ENCODE measurements around the gene QRFP. TPM values are rescaled to one million over a fixed set of nuclear protein-coding genes. Genes with fewer than 3 reads are reported as not detected.

QRFP gene
- total RNA-seq, 2 donors from 2014 or later = not detected

- Mint-ChIP-seq H3K27me3 (peaks cover 51% of the 10 kb centered on the region), H3K4me1 (peaks cover 9% of the 10 kb centered on the region), H3K36me3 (ENCODE audit: low read depth) (peaks cover 2% of the 10 kb centered on the region), H3K27ac (no peak overlapping the region), H3K4me3 (no peak overlapping the region)
- H3K9me3 ChIP-seq (ENCODE audit: control insufficient read depth, low read length, poor library complexity, severe bottlenecking) = no peaks in the 10 kb centered on the region
- ATAC-seq = no peak
- no peak for DNase-seq
These were observed 33.0 kb upstream of the QRFP start for GRCh38 chr9:130929571-130930038.

GRCh38 chr9:130927995-130928900 lies 31.6 kb upstream of the QRFP start:
- H3K4me3 Mint-ChIP-seq = no peak overlapping the region
- H3K4me1 Mint-ChIP-seq = peaks cover 9% of the 10 kb centered on the region
- no peak overlapping the region for H3K27ac Mint-ChIP-seq
- no peaks in the 10 kb centered on the region for H3K9me3 ChIP-seq (ENCODE audit: control insufficient read depth, low read length, poor library complexity, severe bottlenecking)
- H3K27me3 Mint-ChIP-seq = peaks cover 41% of the 10 kb centered on the region
- DNase-seq (no peak), ATAC-seq (no peak)
- H3K36me3 Mint-ChIP-seq (ENCODE audit: low read depth) = peaks cover 2% of the 10 kb centered on the region

- no peaks in the 10 kb centered on the region for H3K9me3 ChIP-seq (ENCODE audit: control insufficient read depth, low read length, poor library complexity, severe bottlenecking)
- Mint-ChIP-seq H3K4me3 (no peak overlapping the region), H3K36me3 (ENCODE audit: low read depth) (no peaks in the 10 kb centered on the region), H3K27ac (no peak overlapping the region), H3K4me1 (peaks cover 5% of the 10 kb centered on the region), H3K27me3 (peaks cover 41% of the 10 kb centered on the region)
- DNase-seq (no peak), ATAC-seq (no peak)
These were observed 30.7 kb upstream of the QRFP start for GRCh38 chr9:130927338-130927737.

GRCh38 chr9:130925050-130925678 lies 28.6 kb upstream of the QRFP start:
- ATAC-seq (no peak), DNase-seq (no peak)
- Mint-ChIP-seq H3K4me1 (peaks cover 2% of the 10 kb centered on the region), H3K27me3 (peaks cover 39% of the 10 kb centered on the region), H3K36me3 (ENCODE audit: low read depth) (no peaks in the 10 kb centered on the region), H3K27ac (no peak overlapping the region), H3K4me3 (no peak overlapping the region)
- H3K9me3 ChIP-seq (ENCODE audit: control insufficient read depth, low read length, poor library complexity, severe bottlenecking) = no peaks in the 10 kb centered on the region

- ATAC-seq = no peak
- Mint-ChIP-seq H3K4me1 (no peaks in the 10 kb centered on the region), H3K4me3 (no peak overlapping the region), H3K27me3 (peaks cover 34% of the 10 kb centered on the region), H3K36me3 (ENCODE audit: low read depth) (no peaks in the 10 kb centered on the region), H3K27ac (no peak overlapping the region)
- no peak for DNase-seq
- no peaks in the 10 kb centered on the region for H3K9me3 ChIP-seq (ENCODE audit: control insufficient read depth, low read length, poor library complexity, severe bottlenecking)
These were observed 27.8 kb upstream of the QRFP start for GRCh38 chr9:130924448-130924788.

- H3K36me3 Mint-ChIP-seq (ENCODE audit: low read depth) = no peaks in the 10 kb centered on the region
These were observed 27.2 kb upstream of the QRFP start for GRCh38 chr9:130923611-130924447.

GRCh38 chr9:130922893-130923610 lies 26.4 kb upstream of the QRFP start:
- ATAC-seq (no peak), DNase-seq (no peak)
- H3K4me1 Mint-ChIP-seq = no peaks in the 10 kb centered on the region
- no peak overlapping the region for H3K4me3 Mint-ChIP-seq
- H3K36me3 Mint-ChIP-seq (ENCODE audit: low read depth) = no peaks in the 10 kb centered on the region
- no peaks in the 10 kb centered on the region for H3K9me3 ChIP-seq (ENCODE audit: control insufficient read depth, low read length, poor library complexity, severe bottlenecking)
- no peak overlapping the region for H3K27ac Mint-ChIP-seq
- H3K27me3 Mint-ChIP-seq = peaks cover 31% of the 10 kb centered on the region

More at GRCh38 chr9:130923611-130924447, 27.2 kb upstream of the QRFP start:
- H3K9me3 ChIP-seq (ENCODE audit: control insufficient read depth, low read length, poor library complexity, severe bottlenecking) = no peaks in the 10 kb centered on the region
- H3K27ac Mint-ChIP-seq = no peak overlapping the region
- ATAC-seq (no peak), DNase-seq (no peak)
- H3K27me3 Mint-ChIP-seq = peaks cover 34% of the 10 kb centered on the region
- H3K4me1 Mint-ChIP-seq = no peaks in the 10 kb centered on the region
- H3K4me3 Mint-ChIP-seq = no peak overlapping the region

GRCh38 chr9:130921989-130922892 lies 25.6 kb upstream of the QRFP start:
- no peaks in the 10 kb centered on the region for H3K4me1 Mint-ChIP-seq
- H3K9me3 ChIP-seq (ENCODE audit: control insufficient read depth, low read length, poor library complexity, severe bottlenecking) = no peaks in the 10 kb centered on the region
- no peak overlapping the region for H3K4me3 Mint-ChIP-seq
- no peak overlapping the region for H3K27ac Mint-ChIP-seq
- DNase-seq = no peak
- H3K36me3 Mint-ChIP-seq (ENCODE audit: low read depth) = no peaks in the 10 kb centered on the region
- no peak for ATAC-seq
- H3K27me3 Mint-ChIP-seq = peaks cover 32% of the 10 kb centered on the region

- H3K36me3 Mint-ChIP-seq (ENCODE audit: low read depth) = no peaks in the 10 kb centered on the region
- H3K27ac Mint-ChIP-seq = no peak overlapping the region
- no peaks in the 10 kb centered on the region for H3K9me3 ChIP-seq (ENCODE audit: control insufficient read depth, low read length, poor library complexity, severe bottlenecking)
- no peaks in the 10 kb centered on the region for H3K4me1 Mint-ChIP-seq
- no peak for ATAC-seq
- H3K27me3 Mint-ChIP-seq = peaks cover 36% of the 10 kb centered on the region
- H3K4me3 Mint-ChIP-seq = no peak overlapping the region
- no peak for DNase-seq
These were observed 24.8 kb upstream of the QRFP start for GRCh38 chr9:130921300-130921988.

GRCh38 chr9:130920762-130921299 lies 24.2 kb upstream of the QRFP start:
- Mint-ChIP-seq H3K27me3 (peaks cover 33% of the 10 kb centered on the region), H3K27ac (no peak overlapping the region), H3K4me3 (no peak overlapping the region), H3K36me3 (ENCODE audit: low read depth) (no peaks in the 10 kb centered on the region), H3K4me1 (no peaks in the 10 kb centered on the region)
- ATAC-seq = no peak
- H3K9me3 ChIP-seq (ENCODE audit: control insufficient read depth, low read length, poor library complexity, severe bottlenecking) = no peaks in the 10 kb centered on the region
- DNase-seq = no peak

GRCh38 chr9:130920233-130920632 lies 23.6 kb upstream of the QRFP start:
- no peaks in the 10 kb centered on the region for H3K36me3 Mint-ChIP-seq (ENCODE audit: low read depth)
- no peak overlapping the region for H3K27ac Mint-ChIP-seq
- peaks cover 30% of the 10 kb centered on the region for H3K27me3 Mint-ChIP-seq
- H3K4me1 Mint-ChIP-seq = no peaks in the 10 kb centered on the region
- H3K9me3 ChIP-seq (ENCODE audit: control insufficient read depth, low read length, poor library complexity, severe bottlenecking) = no peaks in the 10 kb centered on the region
- DNase-seq (no peak), ATAC-seq (no peak)
- H3K4me3 Mint-ChIP-seq = no peak overlapping the region
